ENCODE data around the gene PRR30.
A peak's percentile ranks its signal among the peaks of the same experiment; 100 is the strongest.

The PRR30 gene

GRCh38 chr2:27152796-27153464, 13.7 kb upstream of the PRR30 start:
- DNase-seq: no peak

DNA sequence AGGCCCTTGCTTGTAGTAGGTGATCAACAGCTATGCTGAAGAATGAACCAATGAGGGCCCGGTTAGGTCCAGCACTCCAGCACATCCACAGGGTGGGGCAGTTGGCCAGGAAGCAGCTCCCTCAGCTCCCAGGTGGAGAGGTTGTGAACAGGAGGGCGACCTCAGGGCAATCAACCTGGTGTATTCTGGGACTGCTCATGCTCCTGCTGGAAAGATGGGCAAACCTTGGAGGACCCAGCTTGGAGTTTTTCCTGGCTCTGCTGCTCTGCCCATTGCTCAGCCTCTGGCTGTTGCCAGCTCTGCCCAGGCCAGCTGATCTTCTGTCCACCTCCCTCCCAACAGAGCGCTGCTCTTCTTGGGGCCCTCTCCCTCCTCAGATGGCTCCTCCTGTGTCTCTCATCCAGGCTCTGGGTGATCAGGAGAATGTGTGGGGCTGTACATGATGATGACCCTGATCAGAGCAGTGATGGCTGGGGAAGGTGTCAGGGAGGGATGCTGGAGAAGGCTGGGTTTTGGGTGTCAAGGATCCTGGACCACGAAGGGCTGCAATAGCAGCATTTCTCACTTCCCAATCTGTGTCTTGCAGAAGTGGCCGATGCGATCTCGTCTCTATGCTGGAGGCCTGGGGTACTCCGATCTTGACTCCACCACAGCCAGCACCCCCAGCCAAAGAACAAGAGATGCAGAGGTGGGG, 13.0 kb upstream of the PRR30 start:
- no peak for DNase-seq

DNA sequence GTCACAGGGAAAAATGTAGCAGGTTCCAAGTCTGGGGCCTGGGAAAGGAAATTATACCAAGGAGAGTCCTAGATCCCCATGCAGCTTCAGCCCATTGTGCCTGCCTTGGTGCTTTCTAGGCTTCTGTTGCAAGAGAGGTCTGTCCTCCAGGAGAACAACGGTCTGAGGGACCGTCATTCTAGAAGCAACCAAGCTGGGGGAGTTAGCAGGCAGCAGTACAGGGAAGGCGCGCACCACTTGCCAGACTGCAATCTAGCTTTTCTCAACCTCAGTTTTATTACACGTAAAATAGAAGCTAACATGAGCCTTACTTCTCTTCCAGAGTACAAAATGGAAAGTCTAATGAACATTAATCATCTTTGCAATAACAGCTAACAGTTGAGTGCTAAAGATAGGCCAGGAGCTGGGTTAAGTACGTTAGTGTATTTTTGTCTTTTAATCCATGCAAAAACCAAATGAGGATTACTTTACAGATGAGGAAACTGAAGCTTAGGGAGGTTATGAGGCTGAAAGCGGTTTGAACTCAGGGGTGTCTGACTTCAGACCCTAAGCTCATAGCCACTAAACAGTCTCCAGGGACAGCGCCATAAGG, 11.5 kb upstream of the PRR30 start:
- no peak for DNase-seq

DNA sequence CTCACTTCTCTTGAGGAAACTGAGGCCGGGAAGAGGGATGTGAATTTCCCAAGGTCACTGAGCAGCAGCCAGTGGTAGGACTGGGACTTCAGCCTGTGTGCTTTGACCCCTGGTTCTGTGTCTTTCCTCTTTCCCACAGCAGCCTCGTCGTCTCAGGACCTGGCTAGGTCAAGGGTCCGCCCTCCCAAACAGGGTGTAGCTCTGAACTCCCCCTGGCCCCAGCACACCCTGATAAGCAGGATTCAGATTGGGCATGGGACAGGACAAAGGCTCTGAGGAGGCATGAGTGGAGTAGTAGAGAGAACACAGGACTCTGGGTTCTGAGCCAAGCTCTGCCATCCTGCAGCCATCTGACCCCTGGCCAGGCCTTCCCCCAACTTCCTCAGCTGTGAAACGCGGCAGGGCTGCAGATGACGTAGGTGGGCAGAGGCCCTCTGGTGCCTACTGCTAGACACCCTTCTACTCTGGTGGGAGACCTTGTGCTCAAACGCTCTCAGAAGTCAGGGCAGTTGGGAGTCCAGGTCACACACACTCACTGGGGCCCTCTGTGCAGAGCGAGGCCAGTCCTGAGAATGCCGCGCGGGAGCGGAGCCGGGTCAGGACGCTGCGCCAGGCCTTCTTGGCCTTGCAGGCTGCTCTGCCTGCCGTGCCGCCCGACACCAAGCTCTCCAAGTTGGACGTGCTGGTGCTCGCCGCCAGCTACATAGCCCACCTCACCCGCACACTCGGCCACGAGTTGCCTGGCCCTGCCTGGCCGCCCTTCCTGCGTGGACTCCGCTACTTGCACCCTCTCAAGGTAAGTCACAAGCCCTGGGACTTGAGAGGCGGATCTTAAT, 10.6 kb upstream of the PRR30 start:
- no peak for DNase-seq

- DNase-seq: no peak
These were observed 9.7 kb upstream of the PRR30 start, which contains the start of gene TCF23 for GRCh38 chr2:27148801-27149439. Gene TCF23, plus strand, starts transcription at chr2:27149004. Its CDS starts 130 bp downstream, at chr2:27149134.

GRCh38 chr2:27147935-27148334, 8.7 kb upstream of the PRR30 start:
- DNase-seq: no peak

DNA sequence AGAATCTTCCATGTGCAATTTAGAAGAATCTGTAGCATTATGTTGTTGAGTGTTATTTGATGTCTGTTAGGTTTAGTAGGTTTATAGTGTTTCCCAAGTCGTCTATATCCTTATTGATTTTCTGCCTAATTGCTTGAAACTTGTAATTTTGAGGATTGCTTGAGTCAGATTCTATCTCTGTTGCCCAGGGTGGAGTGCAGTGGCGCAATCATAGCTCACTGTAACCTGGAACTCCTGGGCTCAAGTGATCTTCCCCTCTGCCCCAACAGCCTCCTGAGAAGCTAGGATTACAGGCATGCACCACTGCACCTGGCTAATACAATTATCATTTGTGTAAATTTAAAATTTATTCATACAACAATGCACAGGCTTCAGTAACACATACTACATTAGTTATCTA, 6.5 kb upstream of the PRR30 start:
- no peak for DNase-seq

- DNase-seq: no peak
These were observed 4.1 kb upstream of the PRR30 start for GRCh38 chr2:27143285-27143684.

GRCh38 chr2:27138111-27138510, 1.1 kb downstream of the PRR30 start:
- DNase-seq: no peak

- DNase-seq: no peak
These were observed 1.8 kb downstream of the PRR30 start for GRCh38 chr2:27137322-27137935.

DNA sequence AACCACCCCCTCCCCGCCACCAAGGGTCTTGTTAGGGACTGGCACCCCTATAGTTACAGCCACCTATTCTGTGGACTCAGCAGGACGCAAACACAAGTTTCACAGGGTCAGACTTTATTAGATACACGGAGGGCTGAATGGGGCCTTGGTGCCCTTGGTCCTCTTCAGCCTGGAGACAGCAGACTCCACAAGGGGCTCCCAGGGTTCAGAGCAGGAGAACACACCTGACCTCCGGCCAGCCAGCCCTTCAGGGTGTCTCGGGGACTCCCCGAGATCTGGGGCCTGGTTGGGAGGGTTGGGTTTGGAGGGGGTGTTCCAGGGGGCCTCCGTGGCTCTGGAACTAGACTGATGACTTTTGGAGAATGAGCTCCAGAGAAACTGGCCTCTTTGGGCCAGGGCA, 2.5 kb downstream of the PRR30 start:
- DNase-seq: no peak

- DNase-seq: no peak
These were observed 3.7 kb downstream of the PRR30 start for GRCh38 chr2:27135478-27135955.

GRCh38 chr2:27134781-27135477, 4.3 kb downstream of the PRR30 start:
- DNase-seq: no peak

GRCh38 chr2:27133905-27134780, 5.1 kb downstream of the PRR30 start, which contains the start of gene PREB:
Gene PREB, minus strand, starts transcription at chr2:27134636. Its CDS starts 215 bp downstream, at chr2:27134421.
- peak; percentile 98 for DNase-seq

DNA sequence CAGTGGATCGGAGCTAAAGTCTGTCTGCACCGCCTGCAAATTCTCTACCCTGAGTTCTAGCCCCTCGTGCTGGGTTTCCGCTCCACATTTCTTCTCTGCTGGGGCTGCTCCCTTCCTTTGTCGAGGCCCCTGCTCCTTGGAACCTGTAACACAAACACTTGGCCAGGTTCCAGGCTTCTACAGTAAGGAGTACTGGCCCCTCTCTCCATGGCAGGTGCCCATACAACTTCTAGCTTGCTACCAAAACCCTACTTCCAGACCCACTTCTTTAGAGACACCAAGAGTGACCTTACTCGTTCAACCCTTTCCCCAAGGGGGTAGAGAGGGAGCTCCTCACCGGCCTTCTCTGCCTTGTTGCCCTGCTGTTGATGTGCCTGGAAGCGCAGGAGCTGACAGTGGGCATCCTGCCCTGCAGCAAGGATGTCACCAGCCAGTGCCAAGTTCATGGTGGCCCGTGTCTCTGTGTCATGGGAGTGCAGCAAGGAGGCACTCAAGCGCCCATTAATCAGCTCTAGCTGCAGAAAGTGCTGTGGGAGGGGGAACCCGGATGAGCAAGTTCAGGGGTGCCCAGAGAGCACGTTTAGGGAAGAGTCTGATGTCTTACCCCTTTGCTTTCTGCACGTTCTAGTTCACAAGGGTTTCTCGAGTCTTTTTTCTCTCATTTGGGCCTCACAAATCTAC, 5.9 kb downstream of the PRR30 start:
- DNase-seq: no peak

- no peak for DNase-seq
These were observed 7.8 kb downstream of the PRR30 start for GRCh38 chr2:27131429-27131828.

DNA sequence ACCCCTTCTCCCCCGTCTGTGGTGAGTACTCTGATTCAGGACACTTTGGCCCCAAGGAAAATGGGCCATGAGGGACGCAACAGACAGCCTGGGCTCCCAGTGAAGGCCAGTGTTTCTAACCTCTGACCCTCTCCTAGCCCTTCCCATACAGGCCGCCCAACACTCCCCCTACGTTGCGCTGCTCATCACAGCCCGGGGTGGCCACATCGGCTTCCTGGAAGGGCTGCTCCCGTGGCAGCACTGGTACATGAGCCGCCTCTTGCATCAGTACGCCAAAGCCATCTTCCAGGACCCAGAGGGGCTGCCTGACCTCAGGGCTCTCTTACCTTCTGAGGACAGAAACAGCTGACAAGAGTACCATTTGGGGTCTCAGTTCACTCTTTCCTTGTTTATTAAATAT, 8.8 kb downstream of the PRR30 start:
- no peak for DNase-seq

GRCh38 chr2:27128668-27129571, 10.3 kb downstream of the PRR30 start:
- DNase-seq: no peak

Data from central memory CD4-positive, alpha-beta T cell (primary cell).